CD4-positive, alpha-beta T cell treated with Interleukin-6 for 4 hours (primary cell): ENCODE data around the gene RBM39.

Experiments used
- DNase-seq: peaks from one replicate; pipeline ENCODE4 v3.0.0-alpha.2; 2020; ENCODE audit warnings: mixed read lengths

RBM39 gene

GRCh38 chr20:35665949-35666288 is 76.1 kb downstream of the RBM39 start:
- DNase-seq = no peak

GRCh38 chr20:35664466-35665206 is 77.4 kb downstream of the RBM39 start, which contains the start of the genes CPNE1 and RBM12:
TSS of gene CPNE1 (minus strand) at chr20:35664900. CDS start at chr20:35632923, 31,977 bp downstream.
TSS of gene RBM12 (minus strand) at chr20:35664900. CDS start at chr20:35655322, 9,578 bp downstream.
- peak; percentile 93 for DNase-seq

GRCh38 chr20:35663516-35664465 is 78.3 kb downstream of the RBM39 start:
- DNase-seq = peak; percentile 63

GRCh38 chr20:35662551-35662950 is 79.5 kb downstream of the RBM39 start:
- no peak for DNase-seq

GRCh38 chr20:35661908-35662307 is 80.2 kb downstream of the RBM39 start:
- DNase-seq = no peak

- DNase-seq = no peak
Measured at GRCh38 chr20:35661053-35661452, 81.0 kb downstream of the RBM39 start.

GRCh38 chr20:35660122-35660937 is 81.7 kb downstream of the RBM39 start:
- no peak for DNase-seq

- no peak for DNase-seq
Measured at GRCh38 chr20:35657271-35657670, 84.8 kb downstream of the RBM39 start.

- no peak for DNase-seq
Measured at GRCh38 chr20:35654415-35654814, 87.6 kb downstream of the RBM39 start.

GRCh38 chr20:35653893-35654292 is 88.2 kb downstream of the RBM39 start:
- DNase-seq = no peak
